AG04449 (cell line): ENCODE data around the gene FCRLA.
A peak's percentile ranks its signal among the peaks of the same experiment; 100 is the strongest.

Source experiments
- CTCF ChIA-PET: fragments of 350-600 bp; formaldehyde crosslinking; extraction: SDS; loops from one replicate; lab custom pipeline; 2021; ENCODE audit warnings: antibody characterized with exemption; lab: Yijun Ruan, JAX
- POLR2A ChIA-PET: fragments of 400-600, 350-600 bp; formaldehyde crosslinking; extraction: SDS; loops from one replicate; lab custom pipeline; 2020; ENCODE audit warnings: antibody characterized with exemption, inconsistent platforms; lab: Yijun Ruan, JAX
- DNase-seq: peaks from one replicate; pipeline ENCODE4 v3.0.0-alpha.2; 2010; ENCODE audit warnings: low read depth, low spot score
- H3K4me3 ChIP-seq: 2 replicates; pipeline ENCODE4 v1.5.1; 2011; ENCODE audit warnings: low read depth, mild to moderate bottlenecking, control low read depth, low read length
- TF ChIP-seq, protein P1 (sequence below): IDR thresholded peaks from one replicate; pipeline ENCODE4 v1.5.1; 2011; ENCODE audit warnings: mild to moderate bottlenecking, moderate library complexity, low read length, control low read depth, inconsistent platforms; ENCODE audit not compliant: insufficient read depth; ENCODE audit errors: missing control alignments

Gene FCRLA

DNA sequence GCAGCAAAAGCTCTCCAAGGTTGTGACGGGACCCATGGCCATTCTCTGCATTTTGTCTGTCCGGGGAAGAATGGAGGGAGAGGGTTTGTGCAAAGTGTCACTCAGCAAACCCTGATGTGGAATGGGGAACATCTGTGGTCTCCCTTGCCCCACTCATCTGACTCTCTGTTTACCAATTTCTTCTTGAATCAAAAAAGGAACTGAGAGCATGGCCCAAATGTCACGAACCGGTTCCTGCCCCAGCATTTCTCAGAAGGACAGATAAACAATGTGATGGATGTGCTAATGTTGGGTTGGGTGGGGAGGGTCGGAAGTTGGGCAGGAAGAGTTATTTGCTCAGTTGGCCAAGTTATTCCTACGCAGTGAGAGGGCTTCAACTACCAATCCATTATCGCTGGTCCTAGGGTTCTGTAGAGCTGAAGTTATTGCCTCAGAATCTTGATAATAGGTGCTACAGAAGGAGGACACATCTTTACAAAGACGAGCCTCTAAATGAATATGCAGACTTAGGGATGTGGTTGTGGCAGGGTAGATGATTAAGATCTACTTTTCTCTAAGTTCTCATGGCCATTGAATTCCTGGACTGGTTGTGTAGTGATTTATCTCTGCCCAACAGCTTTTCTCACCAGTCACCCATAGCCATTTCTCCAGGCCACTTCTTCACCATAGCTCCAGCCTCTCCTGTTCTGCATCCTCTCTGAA, 33.0 kb downstream of the FCRLA start:
- ChIA-PET CTCF (interaction anchor here (0.7 to 9.1 kb wide), 23 partner anchors 7 to 482 kb away, joined by 3 to 144 read pairs (median 7); partner anchors contain the start of genes DUSP12 and FCRLA), POLR2A (interaction anchor here (0.6 kb wide), 1 partner anchor 35 kb away, joined by 4 read pairs; no protein-coding TSS in a partner anchor)
- no peak for DNase-seq
- H3K4me3 ChIP-seq = no peak overlapping the region
- TF ChIP-seq, protein P1, sequence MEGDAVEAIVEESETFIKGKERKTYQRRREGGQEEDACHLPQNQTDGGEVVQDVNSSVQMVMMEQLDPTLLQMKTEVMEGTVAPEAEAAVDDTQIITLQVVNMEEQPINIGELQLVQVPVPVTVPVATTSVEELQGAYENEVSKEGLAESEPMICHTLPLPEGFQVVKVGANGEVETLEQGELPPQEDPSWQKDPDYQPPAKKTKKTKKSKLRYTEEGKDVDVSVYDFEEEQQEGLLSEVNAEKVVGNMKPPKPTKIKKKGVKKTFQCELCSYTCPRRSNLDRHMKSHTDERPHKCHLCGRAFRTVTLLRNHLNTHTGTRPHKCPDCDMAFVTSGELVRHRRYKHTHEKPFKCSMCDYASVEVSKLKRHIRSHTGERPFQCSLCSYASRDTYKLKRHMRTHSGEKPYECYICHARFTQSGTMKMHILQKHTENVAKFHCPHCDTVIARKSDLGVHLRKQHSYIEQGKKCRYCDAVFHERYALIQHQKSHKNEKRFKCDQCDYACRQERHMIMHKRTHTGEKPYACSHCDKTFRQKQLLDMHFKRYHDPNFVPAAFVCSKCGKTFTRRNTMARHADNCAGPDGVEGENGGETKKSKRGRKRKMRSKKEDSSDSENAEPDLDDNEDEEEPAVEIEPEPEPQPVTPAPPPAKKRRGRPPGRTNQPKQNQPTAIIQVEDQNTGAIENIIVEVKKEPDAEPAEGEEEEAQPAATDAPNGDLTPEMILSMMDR = no peak

DNA sequence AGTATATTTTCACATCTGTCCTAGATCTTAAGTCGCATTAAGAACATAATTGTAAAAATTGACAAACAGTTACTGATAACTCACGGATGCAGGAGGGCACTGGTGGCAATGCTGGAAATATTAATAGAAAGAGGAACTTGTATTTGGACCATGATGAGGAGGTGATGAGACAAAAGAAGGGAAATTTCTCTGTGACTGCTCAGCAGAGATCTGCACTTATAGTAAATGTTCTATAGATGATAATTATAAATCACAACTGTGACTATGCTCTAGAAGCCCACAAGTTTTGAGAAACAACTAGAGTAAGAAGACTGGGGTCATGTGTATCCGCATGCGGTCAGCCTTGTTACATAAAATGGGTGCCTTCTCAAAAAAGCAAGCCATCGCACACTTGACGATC, 33.9 kb downstream of the FCRLA start:
- DNase-seq = no peak
- CTCF ChIA-PET = interaction anchor here (0.8 to 9.1 kb wide), 17 partner anchors 8 to 483 kb away, joined by 3 to 144 read pairs (median 9); partner anchors contain the start of genes DUSP12 and FCRLA
- POLR2A ChIA-PET = interaction anchor here (0.6 kb wide), 1 partner anchor 36 kb away, joined by 4 read pairs; no protein-coding TSS in a partner anchor
- no peak overlapping the region for H3K4me3 ChIP-seq
- TF ChIP-seq, protein P1 = no peak

DNA sequence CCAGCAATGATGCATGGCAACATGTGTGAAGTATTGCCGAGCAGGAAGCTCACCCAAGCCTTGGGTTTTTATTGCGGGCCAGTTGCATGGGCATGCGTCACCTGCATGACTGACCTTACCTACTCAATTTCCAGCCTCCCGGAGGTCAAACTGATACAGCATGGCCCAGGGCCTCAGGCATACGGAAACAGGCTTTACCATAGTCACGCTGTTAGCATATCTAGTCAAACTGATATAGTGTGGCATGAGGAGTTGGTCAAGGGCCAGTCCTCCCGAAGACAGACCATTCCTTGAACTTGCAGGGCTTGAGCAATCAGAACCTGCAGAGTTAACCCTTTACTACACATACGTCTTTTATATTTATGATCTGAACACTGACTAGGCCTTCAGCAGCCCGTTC, 36.2 kb downstream of the FCRLA start:
- TF ChIP-seq, protein P1 = no peak
- H3K4me3 ChIP-seq = no peak overlapping the region
- DNase-seq = no peak
- CTCF ChIA-PET = interaction anchor here (0.8 to 9.1 kb wide), 10 partner anchors 8 to 294 kb away, joined by 3 to 144 read pairs (median 26); partner anchors contain the start of gene DUSP12
- POLR2A ChIA-PET = interaction anchor here (0.6 kb wide), 1 partner anchor 59 kb away, joined by 3 read pairs; no protein-coding TSS in a partner anchor

DNA sequence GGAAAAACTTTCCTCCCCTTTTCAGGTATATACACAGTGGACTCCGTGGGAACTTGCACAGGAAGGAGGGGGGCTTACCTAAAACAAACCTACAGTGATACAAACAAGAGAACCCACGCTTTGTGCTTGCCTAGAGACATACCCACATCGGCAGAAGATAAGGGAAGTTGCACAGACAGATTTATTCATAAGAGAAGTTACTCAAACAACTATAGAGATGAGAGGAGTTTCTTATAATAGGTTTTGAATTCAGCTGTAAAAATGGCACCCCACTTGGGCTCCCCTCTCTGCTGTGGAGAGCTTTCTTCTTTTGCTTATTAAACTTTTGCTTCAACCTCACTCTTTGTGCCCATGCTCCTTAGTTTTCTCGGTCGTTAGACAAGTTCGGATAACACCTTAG, 40.8 kb downstream of the FCRLA start:
- DNase-seq = no peak
- TF ChIP-seq, protein P1 = no peak
- no peak overlapping the region for H3K4me3 ChIP-seq
- ChIA-PET CTCF (interaction anchor here (1.0 to 7.9 kb wide), 4 partner anchors 8 to 261 kb away, joined by 3 to 77 read pairs (median 7); no protein-coding TSS in a partner anchor), POLR2A (no interaction called here)

DNA sequence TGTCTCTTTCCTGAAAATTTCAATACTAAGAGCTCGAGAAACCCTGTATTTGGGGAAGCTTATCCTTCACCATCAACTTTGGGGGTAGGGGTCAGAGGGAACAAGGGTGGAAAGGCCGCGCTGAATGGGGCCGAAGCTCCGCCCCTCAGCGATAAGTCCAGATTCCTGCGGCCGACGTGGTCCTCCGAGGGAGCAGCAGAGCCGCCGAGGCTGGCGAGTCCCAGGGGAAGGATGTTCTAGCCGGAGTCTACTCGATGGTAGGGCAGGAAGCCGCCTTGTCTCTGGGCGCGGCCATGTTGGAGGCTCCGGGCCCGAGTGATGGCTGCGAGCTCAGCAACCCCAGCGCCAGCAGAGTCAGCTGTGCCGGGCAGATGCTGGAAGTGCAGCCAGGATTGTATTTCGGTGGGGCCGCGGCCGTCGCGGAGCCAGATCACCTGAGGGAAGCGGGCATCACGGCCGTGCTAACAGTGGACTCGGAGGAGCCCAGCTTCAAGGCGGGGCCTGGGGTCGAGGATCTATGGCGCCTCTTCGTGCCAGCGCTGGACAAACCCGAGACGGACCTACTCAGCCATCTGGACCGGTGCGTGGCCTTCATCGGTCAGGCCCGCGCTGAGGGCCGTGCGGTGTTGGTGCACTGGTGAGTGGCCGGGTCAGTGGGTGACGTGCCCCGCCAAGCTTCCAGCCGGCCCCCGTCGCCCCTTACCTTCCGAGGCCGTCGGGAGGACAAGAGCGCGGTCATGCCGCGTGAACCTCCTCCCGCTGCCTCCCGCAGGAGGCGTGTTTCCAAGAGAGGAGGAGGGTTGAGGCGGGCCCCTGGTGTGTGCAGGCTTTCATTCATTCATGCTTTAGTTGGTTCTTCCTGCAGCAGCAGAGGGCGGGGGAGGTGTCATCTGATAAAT, 42.7 kb downstream of the FCRLA start, which contains the start of gene DUSP12:
Gene DUSP12 (plus strand): TSS at position 278 of the 899 bp plus-strand sequence. CDS start 16 bp downstream, at position 294.
- TF ChIP-seq, protein P1 = peak; percentile 47
- DNase-seq = peak; percentile 72

More for the DNA sequence above, 42.7 kb downstream of the FCRLA start, which contains the start of gene DUSP12:
- ChIA-PET CTCF (interaction anchor here (0.6 to 7.9 kb wide), 13 partner anchors 9 to 289 kb away, joined by 3 to 77 read pairs (median 4); no protein-coding TSS in a partner anchor), POLR2A (interaction anchor here (0.5 to 1.4 kb wide), 6 partner anchors 11 to 562 kb away, joined by 3 to 4 read pairs (median 4); partner anchors contain the start of gene ATF6)
- H3K4me3 ChIP-seq = peak within 1 kb of the TSS; percentile 97
